OCI-LY1 (cell line): ENCODE measurements around the gene SLC39A5.
"Not testable (repeated sequence)": the region's sequence is repeated elsewhere in the genome, so short reads cannot be mapped to it uniquely, and the experiment has no call there.

Experiments used
- H2AFZ ChIP-seq: fragments of 200-600 bp; sonication (generic), shearing (Covaris generic); 2 replicates; pipeline ENCODE4 v1.6.0; 2014; ENCODE audit warnings: antibody characterized with exemption, mild to moderate bottlenecking, low read length
- H3F3A ChIP-seq: fragments of 200-600 bp; sonication (generic), shearing (Covaris generic); 2 replicates; pipeline ENCODE4 v1.6.0; 2014; ENCODE audit warnings: mild to moderate bottlenecking, antibody characterized with exemption, low read length, moderate library complexity; ENCODE audit not compliant: insufficient read depth
- H3K27ac ChIP-seq: fragments of 200-600 bp; sonication (generic); 2 replicates; pipeline ENCODE4 v1.5.1; 2014; ENCODE audit warnings: low read length, mixed run types, mild to moderate bottlenecking, low read depth; ENCODE audit not compliant: poor library complexity, severe bottlenecking
- H3K27me3 ChIP-seq: fragments of 200-600 bp; sonication (generic); 2 replicates; pipeline ENCODE4 v1.6.0; 2014; ENCODE audit warnings: antibody characterized with exemption, mild to moderate bottlenecking, low read length, moderate library complexity; ENCODE audit not compliant: insufficient read depth
- H3K36me3 ChIP-seq: fragments of 200-600 bp; sonication (generic); 2 replicates; pipeline ENCODE4 v1.6.1; 2014; ENCODE audit warnings: mild to moderate bottlenecking, antibody characterized with exemption, low read length, moderate library complexity, mixed read lengths; ENCODE audit not compliant: insufficient read depth
- H3K4me1 ChIP-seq: fragments of 200-600 bp; sonication (generic); 2 replicates; pipeline ENCODE4 v1.5.1; 2014; ENCODE audit warnings: mild to moderate bottlenecking, low read length, moderate library complexity; ENCODE audit not compliant: insufficient read depth, severe bottlenecking
- H3K4me2 ChIP-seq: fragments of 200-600 bp; sonication (generic), shearing (Covaris generic); 2 replicates; pipeline ENCODE4 v1.6.1; 2014; ENCODE audit warnings: low read length
- H3K4me3 ChIP-seq: fragments of 200-600 bp; sonication (generic); 2 replicates; pipeline ENCODE4 v1.5.1; 2014; ENCODE audit warnings: low read length, low read depth, mild to moderate bottlenecking, mixed read lengths; ENCODE audit not compliant: poor library complexity, severe bottlenecking
- H3K79me2 ChIP-seq: fragments of 200-600 bp; shearing (Covaris generic); 2 replicates; pipeline ENCODE4 v1.6.1; 2016; ENCODE audit warnings: mixed run types, low read length, mixed read lengths; ENCODE audit not compliant: insufficient read depth
- H3K9ac ChIP-seq: fragments of 200-600 bp; sonication (generic), shearing (Covaris generic); 2 replicates; pipeline ENCODE4 v1.6.1; 2014; ENCODE audit warnings: mild to moderate bottlenecking, low read length, mixed read lengths
- H3K9me2 ChIP-seq: fragments of 200-600 bp; sonication (generic), shearing (Covaris generic); 2 replicates; pipeline ENCODE4 v1.6.1; 2014; ENCODE audit warnings: low read depth, mild to moderate bottlenecking, low read length, mixed read lengths
- H3K9me3 ChIP-seq: fragments of 200-600 bp; shearing (Covaris generic); 2 replicates; pipeline ENCODE4 v1.6.1; 2014; ENCODE audit warnings: low read length, mixed read lengths
- H4K20me1 ChIP-seq: fragments of 200-600 bp; sonication (generic), shearing (Covaris generic); 2 replicates; pipeline ENCODE4 v1.6.0; 2016; ENCODE audit warnings: mild to moderate bottlenecking, low read length; ENCODE audit not compliant: insufficient read depth
- EZH2 ChIP-seq: fragments of 200-600 bp; sonication (generic), shearing (Covaris generic); IDR thresholded peaks from 2 replicates; pipeline ENCODE4 v1.8.0; 2017; ENCODE audit warnings: borderline replicate concordance, mixed run types, mild to moderate bottlenecking, antibody characterized with exemption, low read length, moderate library complexity, mixed read lengths
- TF ChIP-seq, protein P1 (sequence below): fragments of 200-600 bp; sonication (generic), shearing (Covaris generic); IDR thresholded peaks from 2 replicates; pipeline ENCODE4 v1.5.1; 2017; ENCODE audit warnings: mild to moderate bottlenecking, antibody characterized with exemption, low read length, moderate library complexity, mixed read lengths

Gene SLC39A5

DNA sequence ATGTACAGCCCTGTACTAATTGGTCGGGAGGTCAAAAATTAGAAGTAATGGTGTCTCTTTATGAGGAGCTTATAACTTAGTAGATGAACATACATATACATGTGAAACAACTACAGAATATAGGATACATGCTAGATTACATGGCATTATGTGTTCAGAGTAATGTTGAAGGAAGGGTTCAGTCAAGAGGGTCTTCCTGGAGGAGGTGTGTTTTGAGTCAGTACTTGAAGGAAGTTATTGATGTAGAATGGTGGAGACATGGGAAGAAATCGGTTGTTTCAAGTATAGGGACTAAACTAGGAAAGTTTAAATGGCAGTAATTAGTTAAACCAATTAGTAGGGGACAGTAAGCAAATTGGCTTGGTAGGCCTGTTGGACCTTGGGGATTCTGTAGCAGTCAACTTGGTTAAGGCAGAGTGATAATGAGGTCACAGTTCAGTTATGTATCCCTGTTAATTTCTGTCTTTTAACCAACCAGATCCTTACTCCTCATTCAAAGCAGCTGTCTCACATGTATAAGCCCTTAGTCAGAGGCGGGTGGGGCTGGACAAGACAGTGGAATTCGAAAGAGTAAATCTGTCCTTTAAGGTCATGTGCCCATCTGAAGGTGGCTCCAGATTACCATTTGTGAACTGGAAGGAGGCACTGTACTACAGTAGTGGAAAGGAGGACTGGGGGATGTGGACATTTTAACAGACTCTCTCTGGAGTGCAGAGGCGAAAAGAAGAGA is 31.8 kb downstream of the SLC39A5 start:
- H3K9ac ChIP-seq = no peak overlapping the region
- no peak overlapping the region for H3K4me2 ChIP-seq
- no peaks in the 10 kb centered on the region for H4K20me1 ChIP-seq
- no peak overlapping the region for H2AFZ ChIP-seq
- no peak for TF ChIP-seq EZH2
- TF ChIP-seq, protein P1, sequence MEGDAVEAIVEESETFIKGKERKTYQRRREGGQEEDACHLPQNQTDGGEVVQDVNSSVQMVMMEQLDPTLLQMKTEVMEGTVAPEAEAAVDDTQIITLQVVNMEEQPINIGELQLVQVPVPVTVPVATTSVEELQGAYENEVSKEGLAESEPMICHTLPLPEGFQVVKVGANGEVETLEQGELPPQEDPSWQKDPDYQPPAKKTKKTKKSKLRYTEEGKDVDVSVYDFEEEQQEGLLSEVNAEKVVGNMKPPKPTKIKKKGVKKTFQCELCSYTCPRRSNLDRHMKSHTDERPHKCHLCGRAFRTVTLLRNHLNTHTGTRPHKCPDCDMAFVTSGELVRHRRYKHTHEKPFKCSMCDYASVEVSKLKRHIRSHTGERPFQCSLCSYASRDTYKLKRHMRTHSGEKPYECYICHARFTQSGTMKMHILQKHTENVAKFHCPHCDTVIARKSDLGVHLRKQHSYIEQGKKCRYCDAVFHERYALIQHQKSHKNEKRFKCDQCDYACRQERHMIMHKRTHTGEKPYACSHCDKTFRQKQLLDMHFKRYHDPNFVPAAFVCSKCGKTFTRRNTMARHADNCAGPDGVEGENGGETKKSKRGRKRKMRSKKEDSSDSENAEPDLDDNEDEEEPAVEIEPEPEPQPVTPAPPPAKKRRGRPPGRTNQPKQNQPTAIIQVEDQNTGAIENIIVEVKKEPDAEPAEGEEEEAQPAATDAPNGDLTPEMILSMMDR = no peak
- H3K27ac ChIP-seq = no peak overlapping the region
- no peak overlapping the region for H3K4me3 ChIP-seq
- H3F3A ChIP-seq = no peaks in the 10 kb centered on the region
- no peaks in the 10 kb centered on the region for H3K9me2 ChIP-seq
- H3K79me2 ChIP-seq = no peaks in the 10 kb centered on the region
- H3K36me3 ChIP-seq = no peaks in the 10 kb centered on the region
- peaks cover 21% of the 10 kb centered on the region for H3K4me1 ChIP-seq
- H3K27me3 ChIP-seq = no peaks in the 10 kb centered on the region
- no peaks in the 10 kb centered on the region for H3K9me3 ChIP-seq

DNA sequence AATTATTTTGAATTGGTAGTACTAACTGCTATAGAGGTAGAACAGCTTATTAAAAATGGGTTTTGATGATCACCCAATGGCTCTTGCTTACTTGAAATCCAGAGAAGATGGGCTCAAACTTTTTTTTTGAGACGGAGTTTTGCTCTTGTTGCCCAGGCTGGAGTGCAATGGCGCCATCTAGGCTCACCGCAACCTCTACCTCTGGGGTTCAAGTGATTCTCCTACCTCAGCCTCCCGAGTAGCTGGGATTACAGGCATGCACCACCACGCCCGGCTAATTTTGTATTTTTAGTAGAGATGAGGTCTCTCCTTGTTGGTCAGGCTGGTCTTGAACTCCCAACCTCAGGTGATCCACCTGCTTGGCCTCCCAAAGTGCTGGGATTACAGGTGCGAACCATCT is 33.1 kb downstream of the SLC39A5 start:
- not testable (repeated sequence) for H3K9me2 ChIP-seq, H3K4me3 ChIP-seq, H3F3A ChIP-seq, H3K4me2 ChIP-seq, H3K36me3 ChIP-seq, H4K20me1 ChIP-seq, H3K9ac ChIP-seq, H3K27ac ChIP-seq, H3K9me3 ChIP-seq, H2AFZ ChIP-seq, H3K27me3 ChIP-seq, H3K79me2 ChIP-seq
- H3K4me1 ChIP-seq = peaks cover 20% of the 10 kb centered on the region

DNA sequence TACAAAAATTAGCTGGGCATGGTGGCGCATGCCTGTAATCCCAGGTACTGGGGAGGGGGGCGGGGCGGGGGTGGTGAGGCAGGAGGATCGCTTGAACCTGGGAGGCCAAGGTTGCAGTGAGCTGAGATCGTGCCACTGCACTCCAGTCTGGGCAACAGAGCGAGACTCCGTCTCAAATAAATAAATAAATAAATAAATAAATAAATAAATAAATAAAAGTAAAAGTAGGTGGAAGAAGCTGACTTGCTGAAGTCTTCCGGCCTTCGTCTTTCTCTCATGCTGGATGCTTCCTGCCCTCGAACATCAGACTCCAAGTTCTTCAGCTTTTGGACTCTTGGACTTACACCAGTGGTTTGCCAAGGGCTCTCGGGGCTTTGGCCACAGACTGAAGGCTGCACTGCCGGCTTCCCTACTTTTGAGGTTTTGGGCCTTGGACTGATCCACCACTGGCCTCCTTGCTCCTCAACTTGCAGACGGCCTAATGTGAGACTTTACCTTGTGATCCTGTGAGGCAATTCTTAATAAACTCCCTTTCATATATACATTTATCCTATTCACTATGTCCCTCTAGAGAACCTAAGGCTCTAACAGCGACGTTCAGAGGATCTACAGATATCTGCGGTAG is 36.3 kb downstream of the SLC39A5 start:
- H3K79me2 ChIP-seq, H3K9me3 ChIP-seq, H3F3A ChIP-seq, H3K27me3 ChIP-seq, H3K9me2 ChIP-seq, H2AFZ ChIP-seq, H4K20me1 ChIP-seq: not testable (repeated sequence)
- peaks cover 15% of the 10 kb centered on the region; the same call in 1 of the 2 replicates for H3K36me3 ChIP-seq
- H3K4me2 ChIP-seq = peak overlapping the region; percentile 88
- peak overlapping the region; percentile 64 for H3K9ac ChIP-seq
- peak overlapping the region; percentile 64 for H3K27ac ChIP-seq
- H3K4me3 ChIP-seq = peak overlapping the region; percentile 66
- H3K4me1 ChIP-seq = peaks cover 16% of the 10 kb centered on the region

DNA sequence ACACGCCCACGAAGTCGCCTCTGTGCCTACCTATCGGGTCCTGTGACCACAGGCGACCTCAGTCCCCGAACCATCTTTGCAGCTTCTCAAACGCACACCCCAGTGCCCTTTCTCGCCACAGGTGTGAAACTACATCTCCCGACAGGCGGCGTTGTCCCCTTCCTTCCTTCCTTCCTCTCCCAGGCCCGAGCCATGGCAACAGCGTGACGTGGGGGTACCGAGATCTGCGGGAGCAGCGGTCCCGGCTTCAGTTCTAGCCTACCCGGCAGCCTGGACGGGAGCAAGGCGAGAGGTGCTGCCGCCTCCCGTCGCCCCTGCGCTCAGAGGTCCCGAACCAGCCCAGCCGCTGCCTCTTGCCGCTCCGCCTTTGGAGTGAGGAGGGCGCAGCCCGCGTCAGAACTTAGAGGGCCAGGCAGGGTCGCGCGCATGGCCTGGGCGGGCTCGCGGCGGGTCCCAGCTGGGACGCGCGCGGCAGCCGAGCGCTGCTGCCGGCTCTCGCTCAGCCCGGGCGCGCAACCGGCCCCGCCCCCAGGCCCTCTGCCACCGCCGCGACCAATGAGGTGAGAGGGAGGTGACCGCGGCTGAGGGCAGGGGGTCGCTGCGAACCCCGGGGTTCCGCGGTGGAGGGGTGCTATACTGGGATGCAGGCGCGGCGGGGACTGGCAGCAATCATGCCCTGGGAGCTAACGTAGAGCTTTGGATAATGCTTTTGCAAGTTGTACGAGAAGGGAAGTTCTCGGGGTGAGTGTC is 37.0 kb downstream of the SLC39A5 start, which contains the start of gene COQ10A:
COQ10A (plus strand) TSS at position 250 of the 750 bp plus-strand sequence; CDS start at position 427, 177 bp downstream.
- H3K9ac ChIP-seq = peak within 1 kb of the TSS; percentile 64
- H3K27ac ChIP-seq = peak within 1 kb of the TSS; percentile 64
- no peaks in the 10 kb centered on the region for H3K9me3 ChIP-seq
- peaks cover 19% of the 10 kb centered on the region; the same call in 1 of the 2 replicates for H3K36me3 ChIP-seq
- peak within 1 kb of the TSS; percentile 66 for H3K4me3 ChIP-seq
- H3K4me1 ChIP-seq = peaks cover 16% of the 10 kb centered on the region
- peaks cover 3% of the 10 kb centered on the region; the same call in 1 of the 2 replicates for H3F3A ChIP-seq
- H2AFZ ChIP-seq = 0 out of 2 replicates have a peak within 1 kb of the TSS, but pooled peaks have one; percentile 28
- no peaks in the 10 kb centered on the region for H3K9me2 ChIP-seq
- H3K27me3 ChIP-seq = no peaks in the 10 kb centered on the region
- TF ChIP-seq EZH2 = no peak
- TF ChIP-seq, protein P1 = peak; percentile 56
- no peaks in the 10 kb centered on the region for H3K79me2 ChIP-seq
- H3K4me2 ChIP-seq = peak within 1 kb of the TSS; percentile 88
- H4K20me1 ChIP-seq = no peaks in the 10 kb centered on the region
